Adrenal gland (tissue), 12 donors: ENCODE data around the gene C1QC. TPM values are rescaled to one million over a fixed set of nuclear protein-coding genes. Genes with fewer than 3 reads are reported as not detected.
A peak's percentile ranks its signal among the peaks of the same experiment; 100 is the strongest.

Experiments
- DNase-seq, 7 donors: peaks; one replicate each; pipeline ENCODE4 v3.0.0-alpha.2; 2019 to 2020
- H3K27ac ChIP-seq, 5 donors: fragments of 200-600 bp; sonication (generic) in 4 of 5; 1 replicate in 3 of 5; 2 replicates in 2 of 5; pipeline versions ENCODE4 v1.5.1 to v1.8.0; 2016 to 2020; ENCODE audit warnings: mild to moderate bottlenecking in 1 of 5
- H3K27me3 ChIP-seq: fragments of 200-600 bp; 2 replicates; pipeline ENCODE4 v1.8.0; 2021
- H3K36me3 ChIP-seq, 2 donors: fragments of 200-600 bp; replicated peaks in 1 of 2; 1 replicate in 1 of 2; 2 replicates in 1 of 2; pipeline versions ENCODE4 v1.5.1 to v1.8.0; 2018 to 2022
- H3K4me1 ChIP-seq, 2 donors: fragments of 200-600 bp; replicated peaks in 1 of 2; 1 replicate in 1 of 2; 2 replicates in 1 of 2; pipeline versions ENCODE4 v1.5.1 to v1.8.0; 2018 to 2021
- H3K4me3 ChIP-seq, 4 donors: fragments of 200-600 bp; sonication (generic) in 3 of 4; one replicate each; pipeline ENCODE4 v1.5.1; 2016 to 2018
- H3K9me3 ChIP-seq, 3 donors: fragments of 200-600 bp; sonication (generic) in 1 of 3; replicated peaks in 1 of 3; 1 replicate in 2 of 3; 2 replicates in 1 of 3; pipeline versions ENCODE4 v1.5.1 to v1.8.0; 2016 to 2021
- POLR2A ChIP-seq, 2 donors: fragments of 450-650 bp; IDR thresholded peaks; one replicate each; pipeline ENCODE4 v1.6.1; 2017; ENCODE audit warnings: antibody characterized with exemption in 2 of 2, mild to moderate bottlenecking in 2 of 2, moderate library complexity in 1 of 2
- WGBS, 4 donors: extraction: QIAGEN DNeasy Blood & Tissue Kit in 2 of 4; methylation state at CpG; one replicate each; pipeline versions ENCODE4 v1.1.5 to v1.1.7; 2013 to 2017; 5-methylcytosine and 5-hydroxymethylcytosine counted together
- intact Hi-C, 2 donors: fragments of 100-400 bp; cut with DNase I; formaldehyde crosslinking; loops; one replicate each; pipeline versions ENCODE4 v1.14.1 to v1.15.0; 2022 to 2023
- polyA plus RNA-seq, 3 donors: library from polyadenylated mRNA; stranded (reverse); fragments of 200-250 nt in 2 of 3; fragments of 350-450 nt in 1 of 3; fragmentation: Illumina TruSeq in 1 of 3; extraction: RNeasy Lipid Tissue Mini Kit (QIAGEN cat#74804) in 1 of 3; gene quantifications; one replicate each; pipeline ENCODE4 v1.2.3, GENCODE V29; 2013 to 2014
- total RNA-seq, 9 donors: library from RNA; depleted of rRNA in 4 of 9; stranded (reverse); fragments of >200 nt in 4 of 9; fragments of 120-200 nt in 1 of 9; fragmentation: NEBNext Ultra II Directional in 1 of 9; extraction: Animal tissue kit (Norgen Biotek cat#: 25700) in 1 of 9; gene quantifications; one replicate each; pipeline versions ENCODE4 v1.1.0 to v1.2.4, GENCODE V29; 2013 to 2023
- TF ChIP-seq, protein P1 (sequence below), 6 experiments: fragments of 450-650 bp in 4 of 6; fragments of 200-600 bp in 2 of 6; sonication (generic) in 1 of 6; IDR thresholded peaks; 1 replicate in 5 of 6; 2 replicates in 1 of 6; pipeline versions ENCODE4 v1.5.1 to v1.8.0; 2016 to 2021; ENCODE audit warnings: antibody characterized with exemption in 6 of 6, mild to moderate bottlenecking in 2 of 6, moderate library complexity in 1 of 6
- donor health status: healthy with polysubstance abuse.
- donor health status: Bipolar disorder and iron deficiency.
- donor health status: DM: yes; HTN: yes; CAD: no.
- donor health status: DM: no; HTN: no; CAD: no.
- donor health status: DM: no; HTN: no; CAD: no.
- donor health status: DM: yes; HTN: yes; CAD: no.

The C1QC gene
- total and polyA plus RNA-seq, 12 donors: 24.1 to 1,409 (median 450) TPM

GRCh38 chr1:22633697-22634463, 9.6 kb upstream of the C1QC start:
- Histone ChIP-seq H3K27me3 (no peaks in the 10 kb centered on the region), H3K9me3 (no peaks in the 10 kb centered on the region), H3K4me1 (no peaks in the 10 kb centered on the region), H3K36me3 (no peaks in the 10 kb centered on the region), H3K4me3 (no peak overlapping the region), H3K27ac (no peak overlapping the region)
- TF ChIP-seq, protein P1, sequence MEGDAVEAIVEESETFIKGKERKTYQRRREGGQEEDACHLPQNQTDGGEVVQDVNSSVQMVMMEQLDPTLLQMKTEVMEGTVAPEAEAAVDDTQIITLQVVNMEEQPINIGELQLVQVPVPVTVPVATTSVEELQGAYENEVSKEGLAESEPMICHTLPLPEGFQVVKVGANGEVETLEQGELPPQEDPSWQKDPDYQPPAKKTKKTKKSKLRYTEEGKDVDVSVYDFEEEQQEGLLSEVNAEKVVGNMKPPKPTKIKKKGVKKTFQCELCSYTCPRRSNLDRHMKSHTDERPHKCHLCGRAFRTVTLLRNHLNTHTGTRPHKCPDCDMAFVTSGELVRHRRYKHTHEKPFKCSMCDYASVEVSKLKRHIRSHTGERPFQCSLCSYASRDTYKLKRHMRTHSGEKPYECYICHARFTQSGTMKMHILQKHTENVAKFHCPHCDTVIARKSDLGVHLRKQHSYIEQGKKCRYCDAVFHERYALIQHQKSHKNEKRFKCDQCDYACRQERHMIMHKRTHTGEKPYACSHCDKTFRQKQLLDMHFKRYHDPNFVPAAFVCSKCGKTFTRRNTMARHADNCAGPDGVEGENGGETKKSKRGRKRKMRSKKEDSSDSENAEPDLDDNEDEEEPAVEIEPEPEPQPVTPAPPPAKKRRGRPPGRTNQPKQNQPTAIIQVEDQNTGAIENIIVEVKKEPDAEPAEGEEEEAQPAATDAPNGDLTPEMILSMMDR (IDR thresholded peaks at IDR 0.05): no peak
- no peak for TF ChIP-seq POLR2A (IDR thresholded peaks at IDR 0.05)
- WGBS, 4 donors: 83 to 92% (median 89%) methylated on average over 7 to 10 of the region's 10 CpGs
- DNase-seq: no peak
- intact Hi-C loops: no loop called here

- no peak for DNase-seq
- Histone ChIP-seq H3K36me3 (no peaks in the 10 kb centered on the region), H3K27ac (no peak overlapping the region), H3K9me3 (no peaks in the 10 kb centered on the region), H3K27me3 (no peaks in the 10 kb centered on the region), H3K4me1 (no peaks in the 10 kb centered on the region), H3K4me3 (no peak overlapping the region)
- TF ChIP-seq, protein P1 (IDR thresholded peaks at IDR 0.05): no peak
- no peak for TF ChIP-seq POLR2A (IDR thresholded peaks at IDR 0.05)
- WGBS, 4 donors: 56 to 72% (median 69%) methylated on average over 3 to 7 of the region's 7 CpGs
- intact Hi-C loops: no loop called here
Observed at GRCh38 chr1:22635436-22635835, 8.0 kb upstream of the C1QC start.

- TF ChIP-seq POLR2A (IDR thresholded peaks at IDR 0.05): peak in 1 of 2 donors; percentile 11
- TF ChIP-seq, protein P1 (IDR thresholded peaks at IDR 0.05): no peak
- no peaks in the 10 kb centered on the region for H3K27me3 ChIP-seq
- 44 to 60% (median 55%) methylated on average over 5 of the region's 5 CpGs for WGBS, 4 donors
Observed at GRCh38 chr1:22636353-22636752, 7.1 kb upstream of the C1QC start, which contains the start of gene C1QA. C1QA (plus strand) TSS chr1:22636628; CDS start chr1:22637617, 989 bp downstream.

DNA sequence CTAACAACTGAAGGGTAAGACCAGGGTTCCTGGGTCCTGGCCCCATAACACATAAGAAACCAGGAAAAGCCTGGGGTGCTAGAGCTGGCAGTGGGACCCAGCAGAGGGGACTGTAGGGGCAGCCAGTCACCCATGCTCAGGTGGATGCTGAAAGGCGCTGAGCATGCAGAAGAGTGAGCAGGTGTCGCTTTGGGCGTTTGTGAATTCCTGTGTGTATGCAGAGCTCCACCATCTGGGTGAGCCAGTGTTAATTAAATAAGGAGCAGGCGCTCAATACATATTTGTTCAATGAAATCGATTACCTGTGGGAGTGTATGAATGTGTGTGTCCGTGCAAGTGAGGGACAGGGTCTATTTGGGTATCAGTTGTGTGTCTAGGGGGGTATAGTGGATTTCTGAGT, 6.5 kb upstream of the C1QC start:
- no peak for DNase-seq
- Histone ChIP-seq H3K9me3 (no peaks in the 10 kb centered on the region), H3K4me3 (peak overlapping the region in 1 of 4 donors; percentile 43), H3K27me3 (no peaks in the 10 kb centered on the region), H3K27ac (peak overlapping the region in 1 of 5 donors; percentile 63), H3K4me1 (peaks cover 0 to 4% of the 10 kb centered on the region in 2 donors), H3K36me3 (no peaks in the 10 kb centered on the region)
- WGBS, 4 donors: 79 to 91% (median 85%) methylated on average over 6 of the region's 6 CpGs
- intact Hi-C loops: no loop called here
- TF ChIP-seq, protein P1 (IDR thresholded peaks at IDR 0.05): no peak

More at GRCh38 chr1:22636353-22636752, 7.1 kb upstream of the C1QC start, which contains the start of gene C1QA:
- Histone ChIP-seq H3K4me1 (no peaks in the 10 kb centered on the region), H3K9me3 (no peaks in the 10 kb centered on the region), H3K27ac (peak within 1 kb of the TSS in 1 of 5 donors; percentile 63), H3K36me3 (no peaks in the 10 kb centered on the region), H3K4me3 (peak within 1 kb of the TSS in 1 of 4 donors; percentile 43)
- DNase-seq: peak; percentile 49 to 85 (median 68)
- intact Hi-C loops: no loop called here
